Measurements from ENCODE around the gene RAET1G.
"Not testable (repeated sequence)": the region's sequence is repeated elsewhere in the genome, so short reads cannot be mapped to it uniquely, and the experiment has no call there.

The RAET1G gene

GRCh38 chr6:149953390-149953789 lies 30.5 kb upstream of the RAET1G start:
- DNase-seq (ENCODE audit: insufficient read length, low spot score); FAIRE-seq: not testable (repeated sequence)

GRCh38 chr6:149951626-149952025 lies 28.7 kb upstream of the RAET1G start:
- FAIRE-seq (no peak), DNase-seq (ENCODE audit: insufficient read length, low spot score) (no peak)
- TF ChIP-seq CTCF (IDR thresholded peaks at IDR 0.05; ENCODE audit: insufficient read depth, missing control alignments), result no peak

GRCh38 chr6:149951096-149951495 lies 28.2 kb upstream of the RAET1G start:
- no peak for DNase-seq (ENCODE audit: insufficient read length, low spot score)
- TF ChIP-seq CTCF (IDR thresholded peaks at IDR 0.05; ENCODE audit: insufficient read depth, missing control alignments), result no peak
- FAIRE-seq, result no peak

- no peak for FAIRE-seq
- DNase-seq (ENCODE audit: insufficient read length, low spot score), result no peak
- TF ChIP-seq CTCF (IDR thresholded peaks at IDR 0.05; ENCODE audit: insufficient read depth, missing control alignments), result no peak
Observed at GRCh38 chr6:149950423-149950822, 27.5 kb upstream of the RAET1G start.

GRCh38 chr6:149948616-149949015 lies 25.7 kb upstream of the RAET1G start:
- TF ChIP-seq CTCF (IDR thresholded peaks at IDR 0.05; ENCODE audit: insufficient read depth, missing control alignments), result no peak
- DNase-seq (ENCODE audit: insufficient read length, low spot score), result no peak
- FAIRE-seq, result no peak

- FAIRE-seq, result no peak
Observed at GRCh38 chr6:149948011-149948410, 25.1 kb upstream of the RAET1G start.

GRCh38 chr6:149947533-149947932 lies 24.6 kb upstream of the RAET1G start:
- FAIRE-seq; DNase-seq (ENCODE audit: insufficient read length, low spot score): not testable (repeated sequence)

More at GRCh38 chr6:149948011-149948410, 25.1 kb upstream of the RAET1G start:
- no peak for TF ChIP-seq CTCF (IDR thresholded peaks at IDR 0.05; ENCODE audit: insufficient read depth, missing control alignments)
- no peak for DNase-seq (ENCODE audit: insufficient read length, low spot score)

- DNase-seq (ENCODE audit: insufficient read length, low spot score); FAIRE-seq: not testable (repeated sequence)
Observed at GRCh38 chr6:149946631-149947030, 23.7 kb upstream of the RAET1G start.

GRCh38 chr6:149945276-149945675 lies 22.4 kb upstream of the RAET1G start:
- not testable (repeated sequence) for FAIRE-seq; DNase-seq (ENCODE audit: insufficient read length, low spot score)

GRCh38 chr6:149943321-149943720 lies 20.4 kb upstream of the RAET1G start:
- FAIRE-seq; DNase-seq (ENCODE audit: insufficient read length, low spot score): not testable (repeated sequence)
